Suppressor macrophage treated with lipopolysaccharide for 4 hours (primary cell): ENCODE results near the gene MEN1.

Experiments
- DNase-seq: peaks from one replicate; pipeline ENCODE4 v3.0.0-alpha.2; 2020

The MEN1 gene

GRCh38 chr11:64778473-64779298 is 31.7 kb downstream of the MEN1 start, which contains the start of gene SF1:
TSS of gene SF1 (minus strand) at chr11:64778542. CDS start at chr11:64778392, 150 bp downstream.
- peak; percentile 100 for DNase-seq

GRCh38 chr11:64778223-64778472 is 32.2 kb downstream of the MEN1 start:
- DNase-seq = no peak

GRCh38 chr11:64777449-64778222 is 32.7 kb downstream of the MEN1 start:
- peak; percentile 94 for DNase-seq

GRCh38 chr11:64776875-64777274 is 33.5 kb downstream of the MEN1 start:
- DNase-seq = no peak

GRCh38 chr11:64776425-64776824 is 33.9 kb downstream of the MEN1 start:
- no peak for DNase-seq

DNA sequence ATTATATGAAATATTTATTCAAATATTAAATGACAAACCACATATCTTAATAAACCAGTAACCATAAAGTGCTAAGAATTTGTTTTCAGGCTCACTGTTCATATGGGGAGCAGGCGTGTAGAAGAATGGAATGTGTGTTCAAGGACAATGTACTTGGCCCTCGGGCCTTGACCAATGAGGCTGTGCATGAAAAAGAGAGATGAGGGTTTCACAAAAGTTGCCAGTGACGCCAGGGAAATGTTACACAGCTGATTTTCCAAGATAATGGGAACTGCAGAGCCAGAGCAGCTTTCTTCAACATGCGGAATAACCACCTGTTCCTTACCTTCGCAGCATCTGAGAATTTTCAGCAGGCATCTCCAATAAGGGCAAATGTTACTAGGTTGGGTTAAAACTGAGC is 36.2 kb downstream of the MEN1 start:
- DNase-seq = no peak

- DNase-seq = peak; percentile 70
These were observed 37.9 kb downstream of the MEN1 start for GRCh38 chr11:64772303-64773018.

- DNase-seq = peak; percentile 62
These were observed 38.5 kb downstream of the MEN1 start for GRCh38 chr11:64771861-64772260.

DNA sequence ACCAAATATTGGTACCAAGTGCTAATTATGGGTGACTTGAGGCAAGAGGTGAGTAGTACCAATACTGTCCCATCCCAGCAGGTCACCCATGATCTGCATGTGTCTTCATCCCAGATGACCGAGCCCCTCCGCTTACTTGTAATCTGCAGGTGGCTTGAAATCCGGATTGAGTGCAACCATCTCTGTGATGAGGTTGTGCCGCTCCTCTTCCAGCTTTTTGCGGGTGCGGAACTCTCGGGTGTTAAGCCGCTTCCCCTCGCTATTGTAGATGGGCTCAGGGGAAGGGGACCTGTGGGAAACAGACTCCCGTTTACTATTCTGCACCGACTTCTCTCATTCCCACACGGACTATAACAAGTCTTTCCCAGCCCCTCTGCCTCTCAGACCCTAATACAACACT is 40.2 kb downstream of the MEN1 start:
- no peak for DNase-seq

DNA sequence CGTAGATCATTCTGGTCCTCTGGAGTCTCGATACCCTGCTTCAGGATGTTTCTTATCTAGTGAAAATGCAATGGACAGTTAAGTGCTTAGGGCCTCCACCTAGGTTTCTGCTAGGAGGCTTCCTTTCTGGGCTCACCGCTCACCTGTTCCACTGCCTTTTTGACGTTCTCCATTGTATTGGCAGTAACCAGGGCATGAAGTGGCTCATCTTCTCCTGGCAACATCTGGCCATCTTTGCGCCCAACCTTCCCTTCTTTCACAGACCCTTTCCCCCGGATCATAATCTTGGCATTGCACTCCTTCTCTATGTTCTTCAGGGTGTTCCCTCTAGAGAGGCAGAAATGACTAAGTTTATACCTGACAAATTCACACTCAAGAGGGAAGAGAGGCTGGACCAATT is 41.1 kb downstream of the MEN1 start:
- DNase-seq = no peak

DNA sequence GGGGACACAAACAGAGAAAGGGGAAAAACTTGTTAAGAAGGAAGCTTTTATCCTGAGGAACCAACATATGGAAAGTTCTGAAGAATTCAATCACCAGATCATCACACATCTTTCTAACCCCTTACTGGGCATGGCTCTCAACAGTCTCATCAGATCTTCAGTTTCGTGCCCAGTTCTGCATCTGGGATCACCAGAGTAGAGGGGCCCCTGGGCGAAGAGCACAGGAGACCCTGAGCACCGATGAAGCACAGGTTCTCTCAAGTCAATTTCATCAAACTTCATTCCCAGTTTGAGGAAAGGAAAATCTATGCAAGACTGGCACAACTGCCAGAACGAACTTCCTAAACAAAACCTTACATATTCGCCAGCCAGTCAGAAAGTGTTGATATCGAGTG is 42.1 kb downstream of the MEN1 start:
- no peak for DNase-seq

GRCh38 chr11:64767344-64768299 is 42.7 kb downstream of the MEN1 start:
- DNase-seq = peak; percentile 86

DNA sequence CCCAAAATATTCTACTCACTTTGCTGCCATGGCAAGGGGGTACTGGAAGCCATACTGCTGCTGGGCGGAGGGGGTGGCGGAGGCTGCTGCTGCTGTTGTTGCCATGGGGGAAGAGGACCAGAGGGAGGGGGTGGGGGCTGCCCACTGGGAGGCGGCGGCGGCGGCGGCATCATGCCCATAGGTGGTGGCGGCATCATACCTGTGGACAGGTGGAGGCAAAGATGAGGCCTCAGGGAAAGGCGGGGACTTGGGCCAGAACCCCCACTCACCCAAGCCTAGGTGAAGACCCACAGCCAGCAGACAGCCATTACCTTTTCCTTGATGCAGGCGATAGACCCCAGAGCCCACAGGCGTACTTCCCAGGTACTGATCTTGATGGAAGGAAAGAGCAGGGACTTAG is 43.5 kb downstream of the MEN1 start:
- DNase-seq = no peak

DNA sequence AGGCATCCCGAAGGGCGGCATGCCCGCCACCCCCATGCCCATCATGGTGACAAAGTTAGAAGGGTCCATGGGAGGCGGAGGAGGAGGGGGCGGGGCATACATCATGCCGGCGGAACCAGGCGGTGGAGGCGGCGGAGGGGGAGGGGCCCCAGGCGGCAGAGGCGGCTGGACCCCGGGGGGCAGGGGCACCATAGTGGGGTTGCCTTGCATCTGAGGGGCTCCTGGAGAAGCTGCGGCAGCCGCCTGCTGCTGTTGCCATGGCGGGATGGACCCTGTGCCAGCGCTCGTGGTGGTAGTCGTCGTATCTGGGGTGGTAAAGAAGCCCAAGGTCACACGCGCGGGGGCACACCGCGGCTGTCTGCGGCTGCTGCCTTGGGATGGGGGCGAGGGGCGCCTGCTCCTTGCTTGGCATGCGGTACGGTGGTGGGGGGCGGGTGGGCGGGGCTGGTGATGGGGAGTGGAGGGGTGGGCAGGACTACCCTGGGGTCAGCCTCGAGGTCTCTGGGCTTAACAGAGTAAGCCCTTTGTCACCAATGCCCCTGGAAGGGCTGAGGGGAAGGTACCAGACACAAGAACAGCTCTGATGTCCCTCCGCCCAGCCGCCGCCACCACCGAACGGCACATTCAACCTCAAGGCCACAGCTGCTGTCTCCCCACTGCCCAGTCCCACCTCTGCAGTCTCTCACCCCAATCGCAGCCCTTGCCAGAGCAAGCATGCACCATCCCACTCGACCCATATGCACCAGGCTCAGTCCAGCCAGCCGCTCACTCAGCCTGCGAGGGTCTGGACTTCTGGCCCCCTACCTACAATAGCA is 44.3 kb downstream of the MEN1 start:
- no peak for DNase-seq

DNA sequence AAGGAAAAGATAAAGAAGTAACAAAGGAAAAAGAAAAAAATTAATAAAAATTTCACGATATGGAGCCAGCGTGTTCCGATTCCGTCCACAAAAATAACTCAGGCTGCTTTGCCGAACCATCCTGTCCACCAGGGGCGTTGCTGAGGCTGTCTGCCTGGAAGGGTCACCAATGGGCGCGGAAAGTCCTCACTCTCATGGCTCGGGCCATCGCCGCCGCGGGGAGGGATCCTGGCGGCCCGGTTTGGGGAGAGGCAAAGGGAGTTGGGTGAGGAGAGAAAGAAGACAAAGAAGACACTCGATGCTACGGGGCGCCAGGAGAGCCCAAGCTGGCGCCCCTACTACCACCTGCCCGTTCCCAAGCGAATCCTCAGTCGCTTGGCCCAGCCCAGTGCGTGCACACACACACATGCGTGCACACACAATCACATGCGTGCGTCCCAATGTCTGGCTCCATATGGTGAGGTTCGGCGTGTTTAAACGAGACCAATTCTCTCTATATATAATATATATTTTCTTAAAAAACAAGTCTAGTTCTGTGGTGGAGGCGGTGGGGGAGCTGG is 45.0 kb downstream of the MEN1 start:
- no peak for DNase-seq

DNA sequence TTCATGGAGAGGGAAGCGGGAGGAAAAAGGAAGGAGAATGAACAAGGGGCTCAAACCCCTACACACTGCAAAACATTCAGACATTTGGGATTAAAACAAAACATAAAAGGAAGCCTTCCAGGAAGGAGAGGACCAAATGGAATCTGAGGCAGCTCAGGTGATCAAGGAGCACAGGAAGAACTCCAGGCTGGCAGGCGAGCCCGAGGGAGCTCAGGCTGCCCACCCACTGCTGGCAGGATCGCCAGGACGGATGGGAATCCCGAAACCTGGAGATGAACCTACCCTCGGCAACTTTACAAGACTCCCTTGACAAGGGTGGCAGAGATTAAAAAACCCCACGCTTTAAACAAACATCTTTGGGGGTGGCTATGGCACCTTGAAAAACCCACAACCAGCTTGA is 45.6 kb downstream of the MEN1 start:
- DNase-seq = no peak

GRCh38 chr11:64764040-64764611 is 46.2 kb downstream of the MEN1 start:
- no peak for DNase-seq

DNA sequence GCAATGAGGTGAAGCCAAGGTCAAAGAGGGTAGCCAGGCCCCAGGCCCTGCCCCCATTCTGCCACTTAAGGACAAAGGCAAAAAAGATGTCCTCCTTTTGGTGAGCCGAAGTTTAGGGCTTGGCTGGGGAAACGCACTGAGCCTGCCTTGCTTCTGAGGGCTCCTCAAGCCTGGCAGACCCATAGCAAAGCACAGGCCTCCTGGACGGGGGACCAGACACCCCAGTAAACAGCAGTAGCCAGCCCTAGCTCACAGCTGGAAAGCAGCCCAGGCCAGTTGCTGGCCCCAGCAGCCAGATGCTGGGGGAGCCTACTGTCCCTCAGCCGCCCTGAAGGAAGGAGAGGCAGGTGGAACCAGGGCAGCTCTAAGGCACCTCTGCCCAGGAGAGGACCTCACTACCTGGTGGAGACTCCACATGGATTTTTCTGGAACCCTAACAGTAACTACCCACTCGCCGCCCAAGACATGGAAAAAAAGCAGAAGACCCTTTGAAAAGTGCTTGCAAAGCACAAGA is 46.8 kb downstream of the MEN1 start:
- DNase-seq = no peak

DNA sequence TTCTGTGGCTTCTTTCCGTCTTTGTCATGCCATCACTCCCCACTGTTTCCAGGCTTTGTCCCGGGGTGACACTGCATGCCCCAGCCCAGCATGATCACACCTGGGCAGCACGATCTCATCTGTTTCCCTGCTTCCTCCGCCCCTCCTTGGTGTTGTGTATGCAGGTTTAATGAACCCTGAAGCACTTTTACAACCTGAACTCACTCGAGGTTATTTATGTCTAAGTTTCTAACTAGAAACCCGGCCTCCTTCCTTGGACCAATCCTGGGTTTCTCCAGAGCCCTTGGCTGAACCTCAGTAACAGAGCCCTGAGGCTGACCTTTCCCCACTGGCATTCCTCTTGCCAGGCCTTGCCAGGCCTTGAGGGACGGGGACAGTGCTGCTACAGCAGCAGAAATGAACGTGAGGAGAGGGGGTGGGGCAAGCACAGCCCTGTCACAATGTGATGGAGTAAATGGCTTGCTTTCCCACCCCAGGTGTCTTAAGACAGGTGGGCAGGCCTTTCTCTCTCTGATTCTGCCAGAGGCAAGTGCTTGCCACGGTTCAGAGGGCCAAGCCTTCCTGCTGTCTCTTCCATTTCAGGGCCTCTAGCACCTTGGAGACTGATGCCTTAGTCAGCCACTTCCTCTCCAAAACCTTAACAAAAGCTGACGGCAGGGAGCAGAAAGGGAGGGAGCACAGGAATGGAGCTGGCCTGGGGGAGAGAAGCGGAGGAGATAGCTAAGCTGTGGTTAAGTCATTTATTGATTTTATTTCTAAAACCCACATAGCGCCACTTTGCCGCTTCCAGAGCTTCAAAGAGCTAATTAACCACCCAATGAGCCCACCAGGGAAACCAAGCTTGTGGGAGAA is 47.5 kb downstream of the MEN1 start:
- no peak for DNase-seq

DNA sequence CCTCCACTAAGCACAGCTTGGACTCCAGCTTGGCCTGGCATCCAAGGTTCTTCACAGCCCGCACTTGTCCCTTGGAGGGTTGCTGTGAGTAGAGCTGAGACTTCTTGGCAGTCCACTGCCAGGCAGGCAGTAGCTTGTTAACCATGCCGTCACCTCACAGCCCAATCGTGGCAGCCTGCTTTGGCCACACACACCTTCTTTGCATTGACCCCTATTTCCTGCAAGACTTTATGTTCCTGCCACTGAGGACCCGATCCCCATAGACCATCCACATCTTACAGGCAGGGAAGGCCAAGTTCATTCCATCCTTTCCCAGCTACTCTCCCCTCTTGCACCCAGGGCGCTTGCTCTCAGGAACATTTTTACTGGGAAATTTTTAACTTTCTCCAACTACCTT is 48.1 kb downstream of the MEN1 start:
- no peak for DNase-seq
